ENCODE measurements around the gene C2orf68.
"Not testable (repeated sequence)": the region's sequence is repeated elsewhere in the genome, so short reads cannot be mapped to it uniquely, and the experiment has no call there.

The C2orf68 gene

GRCh38 chr2:85611705-85612587 lies at the start of gene C2orf68:
Gene C2orf68 (minus strand): TSS chr2:85612066. CDS start chr2:85611984, 82 bp downstream.
- DNase-seq, result peak; percentile 65 to 75 (median 72)

- no peak for DNase-seq
These were observed 49.4 kb upstream of the C2orf68 start for GRCh38 chr2:85661139-85661858.

GRCh38 chr2:85660725-85661124 lies 48.9 kb upstream of the C2orf68 start:
- no peak for DNase-seq

GRCh38 chr2:85660301-85660700 lies 48.4 kb upstream of the C2orf68 start:
- DNase-seq, result not testable (repeated sequence)

- no peak for DNase-seq
These were observed 47.6 kb upstream of the C2orf68 start for GRCh38 chr2:85659324-85659981.

- not testable (repeated sequence) for DNase-seq
These were observed 45.5 kb upstream of the C2orf68 start for GRCh38 chr2:85657399-85657798.

- no peak for DNase-seq
These were observed 44.6 kb upstream of the C2orf68 start for GRCh38 chr2:85656468-85656867.

DNA sequence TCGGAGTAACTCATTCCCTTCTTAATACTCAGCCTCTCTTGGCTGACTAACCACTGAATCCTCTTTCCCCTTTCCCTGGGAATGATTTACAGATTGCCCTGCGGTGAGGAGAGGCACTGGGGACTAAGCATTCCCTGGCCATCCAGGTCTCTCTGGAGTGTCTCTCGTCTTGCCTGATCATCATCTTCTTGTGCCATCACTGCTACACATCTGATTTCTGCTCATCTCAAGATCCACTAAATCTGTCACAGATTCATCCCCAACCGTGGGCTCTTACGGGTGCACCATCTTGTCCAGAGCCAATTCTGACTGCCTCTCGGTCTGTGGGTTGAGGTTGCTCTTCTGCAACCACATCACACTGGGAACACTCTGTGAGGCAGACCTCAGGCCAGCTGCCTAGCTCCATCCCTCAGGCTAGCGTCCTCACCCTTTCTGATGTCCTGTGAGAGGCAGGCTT lies 44.1 kb upstream of the C2orf68 start:
- no peak for DNase-seq

DNA sequence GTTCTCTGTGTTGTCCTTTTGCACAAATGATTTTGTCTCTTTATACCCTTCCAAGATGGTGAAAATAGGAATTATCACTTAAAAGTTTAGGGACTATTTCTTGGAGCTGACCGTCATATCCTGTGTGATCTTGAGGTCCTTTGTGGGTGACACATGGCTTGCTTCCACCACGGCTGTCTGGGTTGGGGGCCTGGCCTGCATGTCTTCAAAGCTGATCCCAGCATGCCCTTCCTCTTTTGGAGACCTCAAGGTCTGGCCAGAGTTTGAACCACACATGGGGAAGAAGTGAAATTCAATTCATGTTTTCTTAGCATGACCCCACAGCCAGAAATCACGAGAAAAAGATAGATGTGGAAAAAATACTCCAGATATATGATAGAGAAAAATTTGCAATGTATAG lies 42.1 kb upstream of the C2orf68 start:
- DNase-seq, result no peak

- DNase-seq, result no peak
These were observed 40.2 kb upstream of the C2orf68 start for GRCh38 chr2:85652056-85652455.

- DNase-seq, result no peak
These were observed 39.2 kb upstream of the C2orf68 start for GRCh38 chr2:85651097-85651496.

DNA sequence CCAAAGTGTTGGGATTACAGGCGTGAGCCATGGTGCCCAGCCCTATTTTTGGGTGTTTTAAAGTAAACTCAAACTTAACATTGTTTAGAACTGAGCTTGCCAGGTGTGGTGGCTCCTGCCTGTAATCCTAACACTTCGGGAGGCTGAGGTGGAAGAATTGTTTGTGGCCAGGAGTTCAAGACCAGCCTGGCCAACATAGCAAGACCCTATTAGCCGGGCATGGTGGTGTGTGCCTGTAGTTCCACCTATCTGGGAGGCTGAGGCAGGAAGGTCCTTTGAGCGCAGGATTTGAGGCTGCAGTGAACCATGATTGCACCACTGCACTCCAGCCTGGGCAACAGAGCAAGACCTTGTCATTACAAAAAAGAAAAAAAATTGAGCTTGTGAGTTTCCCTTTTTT lies 38.6 kb upstream of the C2orf68 start:
- DNase-seq, result no peak

DNA sequence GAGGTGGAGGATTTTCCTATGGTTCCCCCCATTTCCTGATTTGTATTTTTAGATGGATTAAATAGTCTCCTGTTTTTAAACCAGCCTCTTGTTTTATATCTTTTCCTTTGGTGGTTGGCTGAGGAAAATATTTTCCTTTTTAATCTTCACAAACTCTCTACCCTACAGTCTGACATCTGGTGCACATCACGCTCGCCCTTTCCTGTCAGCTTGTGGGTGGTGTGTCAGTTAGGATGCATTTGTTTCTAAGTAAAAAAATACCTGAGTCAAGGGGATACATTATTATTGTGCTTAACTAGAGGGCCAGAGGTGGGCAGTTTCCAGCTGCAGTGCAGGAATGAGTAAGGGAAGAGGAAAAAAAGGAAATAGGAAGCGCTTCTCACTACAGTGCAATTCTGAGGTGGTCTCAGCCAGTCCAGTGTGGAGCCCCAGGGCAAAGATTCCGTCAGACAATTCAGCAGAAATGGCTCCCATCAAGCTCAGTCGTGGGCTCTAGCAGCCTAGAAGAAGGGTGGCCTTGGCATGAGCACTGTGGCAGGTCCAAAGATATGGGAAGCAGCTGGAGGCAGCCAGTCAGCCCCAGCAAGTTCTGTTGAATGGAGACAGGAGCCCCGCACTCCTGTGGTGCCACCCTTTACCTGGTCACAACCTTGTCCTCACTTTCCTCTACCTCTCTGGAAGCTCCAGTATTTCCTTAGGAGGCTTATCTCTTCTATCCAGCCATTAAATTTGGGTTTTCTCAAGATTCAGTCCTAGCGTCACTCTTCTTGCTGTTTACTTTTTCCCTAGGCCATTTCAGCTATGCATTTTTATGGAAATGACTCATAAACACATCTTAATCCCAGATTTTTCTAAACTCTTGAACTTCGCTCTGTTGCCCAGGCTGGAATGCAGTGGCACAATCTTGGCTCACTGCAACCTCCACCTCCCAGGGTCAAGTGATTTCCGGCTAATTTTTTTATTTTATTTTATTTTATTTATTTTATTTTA lies 37.6 kb upstream of the C2orf68 start:
- no peak for DNase-seq

DNA sequence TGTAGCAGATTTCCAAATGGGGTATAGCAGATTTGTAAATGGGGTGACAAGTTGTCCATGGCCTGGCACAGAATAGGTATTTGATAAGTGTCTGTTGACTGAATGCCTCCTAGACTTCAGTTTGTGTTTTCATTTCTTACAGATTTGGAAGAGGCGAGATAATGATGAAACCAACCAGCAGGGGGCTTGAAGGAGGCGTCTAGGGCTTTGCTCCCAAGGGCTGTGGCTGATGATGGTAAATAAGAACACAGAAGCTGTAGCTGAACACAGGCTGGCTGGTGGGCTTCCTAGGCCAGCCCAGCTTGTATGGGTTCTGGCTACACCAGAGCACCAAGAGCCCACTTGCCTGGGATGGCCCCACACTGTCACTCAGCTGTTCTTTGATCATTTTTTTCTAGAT lies 36.8 kb upstream of the C2orf68 start:
- no peak for DNase-seq

GRCh38 chr2:85647823-85648526 lies 36.1 kb upstream of the C2orf68 start:
- no peak for DNase-seq

GRCh38 chr2:85646166-85646565 lies 34.3 kb upstream of the C2orf68 start:
- no peak for DNase-seq

- DNase-seq, result no peak
These were observed 33.0 kb upstream of the C2orf68 start for GRCh38 chr2:85644909-85645308.

DNA sequence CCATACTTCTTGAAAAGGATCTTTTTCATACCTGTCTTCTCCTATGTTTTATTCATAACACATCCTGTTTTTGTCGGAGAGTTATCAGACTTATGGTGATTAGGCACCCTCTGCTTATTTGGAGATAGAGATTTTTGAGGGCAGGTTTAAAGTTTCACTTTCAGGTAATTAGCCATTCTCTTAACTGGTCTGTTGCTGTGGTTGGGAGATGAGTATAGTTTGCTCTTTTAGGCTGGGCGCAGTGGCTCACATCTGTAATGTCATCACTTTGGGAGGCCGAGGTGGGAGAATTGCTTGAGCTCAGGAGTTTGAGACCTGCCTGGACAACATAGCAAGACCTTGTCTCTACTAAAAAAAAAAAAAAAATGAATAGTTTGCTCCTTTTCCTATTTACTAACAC lies 30.9 kb upstream of the C2orf68 start:
- DNase-seq, result no peak

DNA sequence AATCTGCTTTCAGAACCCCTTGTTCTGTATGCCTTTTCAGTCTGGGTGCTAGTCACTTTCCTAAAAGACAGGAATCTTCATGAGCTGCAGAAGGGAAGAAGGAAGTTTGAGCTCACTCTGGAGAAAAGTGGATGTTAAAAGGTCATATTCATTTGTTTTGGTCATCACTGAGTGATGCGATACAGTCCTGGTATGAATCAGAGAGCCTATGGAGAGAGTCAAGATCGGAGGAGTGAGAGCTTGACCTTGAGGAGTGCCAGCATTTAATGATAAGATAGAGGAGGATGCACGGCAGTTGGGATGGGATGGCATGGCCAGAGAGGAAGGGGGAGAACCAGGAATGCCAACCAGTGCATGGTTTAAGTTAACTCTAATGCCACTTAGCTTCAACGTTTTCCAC lies 23.8 kb upstream of the C2orf68 start:
- DNase-seq, result no peak

DNA sequence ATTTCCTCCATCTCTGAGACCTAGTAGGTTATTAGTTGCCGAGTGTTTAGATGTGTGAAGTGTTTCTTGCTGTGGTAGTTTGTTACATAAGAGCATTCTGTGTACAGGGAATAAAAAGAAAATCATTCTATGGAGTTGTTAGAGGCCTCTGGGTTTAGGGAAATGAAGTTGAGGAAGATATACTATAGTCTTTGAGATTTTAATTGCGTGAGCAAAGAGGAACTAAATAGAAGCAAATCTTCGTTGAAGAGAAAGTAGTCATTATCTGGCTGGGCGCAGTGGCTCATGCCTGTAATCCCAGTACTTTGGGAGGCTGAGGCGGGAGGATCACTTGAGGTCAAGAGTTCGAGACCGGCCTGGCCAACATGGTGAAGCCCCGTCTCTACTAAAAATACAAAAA lies 23.1 kb upstream of the C2orf68 start:
- no peak for DNase-seq

- no peak for DNase-seq
These were observed 19.4 kb upstream of the C2orf68 start for GRCh38 chr2:85631316-85631715.

DNA sequence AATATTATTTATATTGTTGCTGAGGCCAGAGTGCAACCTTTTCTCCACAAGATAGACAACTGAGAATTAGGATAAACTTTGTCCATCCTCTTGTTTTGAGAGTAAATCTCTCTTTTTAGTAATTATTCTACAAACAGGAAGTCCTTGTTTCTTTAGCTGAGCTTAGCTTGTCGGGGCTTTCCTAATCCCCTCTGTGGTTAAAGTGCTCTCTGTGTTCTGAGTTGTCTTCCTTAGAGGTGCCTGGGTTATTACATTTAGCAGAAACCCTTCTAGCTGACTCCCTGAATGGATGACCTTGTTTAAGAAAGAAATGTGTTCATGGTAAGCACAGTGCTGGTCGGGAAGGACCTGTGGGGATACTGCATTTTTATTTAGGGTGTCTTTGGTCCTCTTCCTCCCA lies 16.8 kb upstream of the C2orf68 start:
- no peak for DNase-seq
